Activated T-helper 1 cell treated with anti-CD3 and anti-CD28 coated beads, Interleukin-12 subunit alpha, Interleukin-12 subunit beta, Interleukin-2, Interleukin-4 antibody, amounts not matched to agents 30 ng/mL and 10 ng/mL and 1 ng/mL, durations not matched to agents 14 hours and 24 hours and 36 hours (primary cell): Measurements from ENCODE around the gene GALNT14. TPM values are rescaled to one million over a fixed set of nuclear protein-coding genes. Genes with fewer than 3 reads are reported as not detected.

Experiments
- DNase-seq: peaks from one replicate; pipeline ENCODE4 v3.0.0; 2021; ENCODE audit warnings: low spot score
- H3K27ac Mint-ChIP-seq: one replicate; pipeline ENCODE4 v1.8.0; 2021; ENCODE audit warnings: mild to moderate bottlenecking, mixed read lengths
- H3K27me3 Mint-ChIP-seq: one replicate; pipeline ENCODE4 v1.8.0; 2022; ENCODE audit warnings: mild to moderate bottlenecking, moderate library complexity, mixed read lengths; ENCODE audit not compliant: insufficient read depth
- H3K36me3 Mint-ChIP-seq: one replicate; pipeline ENCODE4 v1.8.0; 2021; ENCODE audit warnings: low read depth, mixed read lengths
- H3K4me1 Mint-ChIP-seq: one replicate; pipeline ENCODE4 v1.8.0; 2021; ENCODE audit warnings: low read depth, mixed read lengths
- H3K4me3 Mint-ChIP-seq: one replicate; pipeline ENCODE4 v1.8.0; 2021; ENCODE audit warnings: mild to moderate bottlenecking, moderate library complexity, mixed read lengths
- H3K9me3 Mint-ChIP-seq: one replicate; pipeline ENCODE4 v1.8.0; 2021; ENCODE audit warnings: mixed read lengths
- intact Hi-C: fragments of 100-400 bp; cut with micrococcal nuclease; formaldehyde crosslinking; loops from one replicate; pipeline ENCODE4 v1.15.1; 2024
- total RNA-seq: library from RNA; stranded (reverse); gene quantifications from 2 replicates; pipeline ENCODE4 v1.2.3, GENCODE V29; 2022

GALNT14 gene
- total RNA-seq, 1 donor from 2014 or later: 0.21 TPM

GRCh38 chr2:30940839-30941238 is 197.4 kb downstream of the GALNT14 start:
- intact Hi-C loops: no loop called here
- DNase-seq: no peak

DNA sequence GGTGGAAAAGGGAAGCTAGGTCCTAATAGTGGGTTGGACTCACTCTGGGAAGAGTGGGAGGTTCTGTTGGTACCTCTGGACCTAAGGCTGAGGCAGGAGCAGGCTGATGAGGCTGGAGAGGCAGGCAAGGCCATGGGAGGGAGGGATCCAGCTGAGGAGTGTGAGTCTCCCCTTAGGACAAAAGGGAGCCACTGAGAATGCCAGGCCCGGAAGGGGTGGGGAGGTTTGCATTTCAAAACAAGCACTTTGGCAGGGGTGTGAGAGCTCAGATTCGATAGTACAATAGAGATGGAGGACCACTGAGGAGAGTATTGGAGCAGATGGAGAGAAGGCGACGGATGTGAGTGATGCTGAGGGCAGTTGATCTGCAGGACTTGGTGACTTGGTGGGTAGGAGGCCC is 198.9 kb downstream of the GALNT14 start:
- no peak for DNase-seq
- Mint-ChIP-seq H3K27ac (no peak overlapping the region), H3K27me3 (peaks cover 3% of the 10 kb centered on the region), H3K36me3 (no peaks in the 10 kb centered on the region), H3K4me3 (no peak overlapping the region), H3K4me1 (no peaks in the 10 kb centered on the region), H3K9me3 (no peaks in the 10 kb centered on the region)
- intact Hi-C loops: no loop called here

More at GRCh38 chr2:30940839-30941238, 197.4 kb downstream of the GALNT14 start:
- peaks cover 3% of the 10 kb centered on the region for H3K27me3 Mint-ChIP-seq
- no peaks in the 10 kb centered on the region for H3K4me1 Mint-ChIP-seq
- no peak overlapping the region for H3K4me3 Mint-ChIP-seq
- H3K27ac Mint-ChIP-seq: no peak overlapping the region
- no peaks in the 10 kb centered on the region for H3K9me3 Mint-ChIP-seq
- H3K36me3 Mint-ChIP-seq: no peaks in the 10 kb centered on the region

GRCh38 chr2:30938196-30938595 is 200.0 kb downstream of the GALNT14 start:
- no peaks in the 10 kb centered on the region for H3K4me1 Mint-ChIP-seq
- DNase-seq: no peak
- no peak overlapping the region for H3K4me3 Mint-ChIP-seq
- H3K36me3 Mint-ChIP-seq: no peaks in the 10 kb centered on the region
- intact Hi-C loops: no loop called here
- H3K27ac Mint-ChIP-seq: no peak overlapping the region
- no peaks in the 10 kb centered on the region for H3K9me3 Mint-ChIP-seq
- H3K27me3 Mint-ChIP-seq: peaks cover 3% of the 10 kb centered on the region

- Mint-ChIP-seq H3K9me3 (no peaks in the 10 kb centered on the region), H3K36me3 (no peaks in the 10 kb centered on the region), H3K4me3 (no peak overlapping the region), H3K27me3 (peaks cover 3% of the 10 kb centered on the region), H3K27ac (no peak overlapping the region), H3K4me1 (no peaks in the 10 kb centered on the region)
- intact Hi-C loops: no loop called here
- no peak for DNase-seq
These were observed 201.3 kb downstream of the GALNT14 start for GRCh38 chr2:30936977-30937376.

DNA sequence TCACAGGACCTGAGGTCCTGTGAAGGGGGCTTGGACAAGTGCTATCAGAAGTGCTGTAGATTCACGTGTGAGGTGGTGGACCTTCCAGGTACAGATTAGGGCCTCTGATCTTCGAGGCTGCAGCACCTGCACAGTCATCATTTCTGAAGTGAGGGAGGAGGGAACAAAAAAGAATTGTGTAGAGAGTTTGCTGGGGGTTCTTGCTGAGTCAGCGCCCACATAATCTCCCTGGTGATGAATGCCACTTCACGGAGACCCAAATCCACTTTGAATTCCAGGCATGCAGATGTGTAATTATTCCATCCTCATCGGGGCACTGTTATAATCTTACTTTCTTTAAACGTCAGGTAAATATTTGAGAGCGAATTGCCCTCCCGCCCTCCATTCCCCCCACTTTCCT is 202.4 kb downstream of the GALNT14 start:
- Mint-ChIP-seq H3K4me3 (no peak overlapping the region), H3K36me3 (no peaks in the 10 kb centered on the region), H3K9me3 (no peaks in the 10 kb centered on the region), H3K4me1 (no peaks in the 10 kb centered on the region), H3K27me3 (peaks cover 2% of the 10 kb centered on the region), H3K27ac (no peak overlapping the region)
- DNase-seq: no peak
- intact Hi-C loops: no loop called here

- intact Hi-C loops: no loop called here
- peaks cover 2% of the 10 kb centered on the region for H3K27me3 Mint-ChIP-seq
- H3K36me3 Mint-ChIP-seq: no peaks in the 10 kb centered on the region
- H3K9me3 Mint-ChIP-seq: no peaks in the 10 kb centered on the region
- DNase-seq: no peak
- no peak overlapping the region for H3K27ac Mint-ChIP-seq
- no peaks in the 10 kb centered on the region for H3K4me1 Mint-ChIP-seq
- H3K4me3 Mint-ChIP-seq: no peak overlapping the region
These were observed 204.2 kb downstream of the GALNT14 start for GRCh38 chr2:30934066-30934465.

DNA sequence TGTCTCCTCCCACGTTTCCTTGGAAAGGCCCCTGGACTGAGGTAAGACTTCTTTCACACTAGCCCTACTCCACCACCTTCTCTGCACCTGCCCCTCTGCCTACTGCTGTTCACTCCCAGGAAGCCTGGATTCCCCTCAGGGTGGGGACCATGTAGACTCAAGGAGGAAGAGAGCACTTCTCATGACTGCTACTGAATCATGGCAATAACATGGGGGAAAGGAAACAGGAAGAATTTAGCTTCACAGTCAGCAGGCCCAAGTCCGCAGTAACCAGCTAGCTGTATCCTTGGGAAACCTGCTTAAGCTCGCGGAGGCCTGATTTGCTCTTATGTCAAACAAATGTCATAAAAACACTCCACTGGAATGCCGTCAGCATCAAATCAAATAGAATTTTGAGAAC is 204.7 kb downstream of the GALNT14 start:
- no peak for DNase-seq
- Mint-ChIP-seq H3K4me1 (no peaks in the 10 kb centered on the region), H3K27ac (no peak overlapping the region), H3K36me3 (no peaks in the 10 kb centered on the region), H3K27me3 (no peaks in the 10 kb centered on the region), H3K4me3 (no peak overlapping the region), H3K9me3 (no peaks in the 10 kb centered on the region)
- intact Hi-C loops: no loop called here

- Mint-ChIP-seq H3K27me3 (no peaks in the 10 kb centered on the region), H3K4me1 (no peaks in the 10 kb centered on the region), H3K36me3 (no peaks in the 10 kb centered on the region), H3K9me3 (no peaks in the 10 kb centered on the region), H3K27ac (no peak overlapping the region), H3K4me3 (no peak overlapping the region)
- no peak for DNase-seq
- intact Hi-C loops: no loop called here
These were observed 205.4 kb downstream of the GALNT14 start for GRCh38 chr2:30932870-30933269.

GRCh38 chr2:30931841-30932407 is 206.3 kb downstream of the GALNT14 start:
- Mint-ChIP-seq H3K36me3 (no peaks in the 10 kb centered on the region), H3K4me3 (no peak overlapping the region), H3K9me3 (no peaks in the 10 kb centered on the region), H3K27ac (no peak overlapping the region), H3K4me1 (no peaks in the 10 kb centered on the region), H3K27me3 (no peaks in the 10 kb centered on the region)
- intact Hi-C loops: no loop called here
- DNase-seq: no peak

DNA sequence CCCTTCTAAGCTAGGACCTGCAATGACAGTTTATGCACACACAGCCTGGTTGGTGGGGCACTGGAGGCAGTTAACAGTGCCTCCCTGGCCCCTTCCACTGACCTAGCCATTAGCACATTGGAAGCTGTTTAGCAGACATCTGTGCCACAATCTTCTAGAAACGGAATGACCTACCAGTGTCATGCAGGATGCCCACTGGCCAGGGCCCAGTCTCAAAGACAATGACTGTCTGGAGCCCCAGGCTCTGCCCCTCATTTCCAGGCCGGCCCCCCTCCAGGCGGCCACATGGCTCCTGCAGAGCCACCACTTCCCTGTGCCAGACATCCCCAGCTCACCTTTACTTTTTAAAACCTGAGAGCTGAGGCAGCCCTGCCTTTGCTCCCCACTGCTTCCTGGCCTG is 207.5 kb downstream of the GALNT14 start:
- intact Hi-C loops: no loop called here
- no peaks in the 10 kb centered on the region for H3K36me3 Mint-ChIP-seq
- no peak overlapping the region for H3K27ac Mint-ChIP-seq
- H3K4me1 Mint-ChIP-seq: no peaks in the 10 kb centered on the region
- no peak for DNase-seq
- no peak overlapping the region for H3K4me3 Mint-ChIP-seq
- H3K27me3 Mint-ChIP-seq: no peaks in the 10 kb centered on the region
- H3K9me3 Mint-ChIP-seq: no peaks in the 10 kb centered on the region

DNA sequence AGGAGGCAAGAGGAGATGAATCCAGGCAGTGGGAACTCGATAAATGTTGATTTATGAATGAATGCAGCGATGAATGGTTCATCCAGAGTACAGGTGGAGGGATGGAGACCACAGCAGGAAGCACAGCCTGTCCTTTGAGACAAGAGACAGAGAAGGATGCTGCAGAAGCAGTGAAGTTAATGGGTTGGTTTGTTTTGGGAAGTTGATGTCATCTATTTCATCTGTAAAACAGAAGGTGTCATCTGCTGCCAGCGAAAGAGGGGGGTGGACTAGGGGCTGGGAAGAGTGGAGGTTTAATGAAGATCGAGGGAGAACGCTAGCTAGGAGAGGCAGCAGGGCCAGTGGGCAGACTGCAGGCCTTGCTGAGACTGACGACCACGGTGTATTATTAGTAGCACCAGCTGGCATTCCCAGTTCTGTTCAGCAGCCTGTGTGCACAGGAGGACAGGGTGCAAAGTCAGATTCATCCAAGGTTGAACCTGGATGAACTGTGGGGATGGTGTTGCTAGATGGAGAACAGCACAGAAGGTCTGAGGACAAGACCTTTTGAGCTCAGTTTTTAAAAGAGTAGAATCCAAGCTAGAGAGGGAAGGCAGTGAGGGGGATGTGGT is 210.7 kb downstream of the GALNT14 start:
- intact Hi-C loops: no loop called here
- H3K4me3 Mint-ChIP-seq: no peak overlapping the region
- H3K27ac Mint-ChIP-seq: no peak overlapping the region
- no peaks in the 10 kb centered on the region for H3K4me1 Mint-ChIP-seq
- no peaks in the 10 kb centered on the region for H3K9me3 Mint-ChIP-seq
- H3K27me3 Mint-ChIP-seq: no peaks in the 10 kb centered on the region
- no peak for DNase-seq
- H3K36me3 Mint-ChIP-seq: no peaks in the 10 kb centered on the region

DNA sequence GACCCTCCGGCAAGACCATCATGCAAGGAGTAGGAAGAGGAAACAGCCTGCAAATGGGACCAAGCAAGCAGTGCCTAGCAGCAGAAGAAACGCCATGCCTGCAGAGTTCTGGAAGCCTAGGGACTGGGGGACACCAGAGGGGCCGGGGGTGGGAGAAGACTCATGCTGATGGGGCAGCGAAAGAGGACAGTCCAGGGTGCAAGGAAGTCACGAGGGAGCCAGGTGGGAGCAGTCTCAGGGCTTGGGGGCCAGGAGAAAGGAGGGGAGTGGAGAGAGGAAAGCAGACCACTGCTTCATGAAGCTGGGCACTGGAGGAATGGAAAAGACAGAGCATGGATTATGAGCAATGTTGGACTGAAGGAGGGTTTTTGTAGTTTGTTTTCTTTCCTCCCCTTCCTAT is 211.6 kb downstream of the GALNT14 start:
- Mint-ChIP-seq H3K9me3 (no peaks in the 10 kb centered on the region), H3K4me1 (no peaks in the 10 kb centered on the region), H3K27ac (no peak overlapping the region), H3K36me3 (no peaks in the 10 kb centered on the region), H3K27me3 (no peaks in the 10 kb centered on the region), H3K4me3 (no peak overlapping the region)
- DNase-seq: no peak
- intact Hi-C loops: no loop called here

DNA sequence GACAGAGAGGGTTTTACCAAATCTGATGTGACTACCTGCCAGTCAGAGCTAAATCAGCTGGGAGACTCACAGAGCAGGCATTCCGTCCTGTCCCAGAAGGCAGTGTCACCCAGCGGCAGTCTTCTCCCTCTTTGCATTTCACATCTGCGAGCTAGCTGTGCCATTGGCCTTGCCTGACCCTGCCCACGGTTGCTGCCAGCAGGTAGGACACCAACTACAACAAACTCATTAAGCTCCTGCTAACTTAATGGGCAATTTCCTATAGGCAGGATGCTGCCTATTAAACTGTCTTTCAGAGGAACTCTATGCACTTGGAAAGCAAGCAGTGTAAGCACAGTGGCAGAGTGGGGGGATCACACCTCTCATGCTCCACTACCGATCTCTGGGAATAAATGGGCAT is 214.6 kb downstream of the GALNT14 start:
- no peak overlapping the region for H3K27ac Mint-ChIP-seq
- H3K4me3 Mint-ChIP-seq: no peak overlapping the region
- no peaks in the 10 kb centered on the region for H3K27me3 Mint-ChIP-seq

GRCh38 chr2:30920511-30920910 is 217.7 kb downstream of the GALNT14 start:
- Mint-ChIP-seq H3K4me1 (no peaks in the 10 kb centered on the region), H3K27me3 (no peaks in the 10 kb centered on the region), H3K27ac (no peak overlapping the region), H3K4me3 (no peak overlapping the region), H3K36me3 (no peaks in the 10 kb centered on the region), H3K9me3 (no peaks in the 10 kb centered on the region)
- no peak for DNase-seq
- intact Hi-C loops: no loop called here

More for the DNA sequence above, 214.6 kb downstream of the GALNT14 start:
- Mint-ChIP-seq H3K4me1 (no peaks in the 10 kb centered on the region), H3K36me3 (no peaks in the 10 kb centered on the region), H3K9me3 (no peaks in the 10 kb centered on the region)
- DNase-seq: no peak
- intact Hi-C loops: no loop called here
